Limb (tissue), 2 donors: Measurements from ENCODE around the gene NINJ2.
A peak's percentile ranks its signal among the peaks of the same experiment; 100 is the strongest.

Source experiments
- DNase-seq, 2 donors: peaks; one replicate each; pipeline ENCODE4 v3.0.0-alpha.2; 2016; ENCODE audit errors: extremely low spot score in 2 of 2

The NINJ2 gene

GRCh38 chr12:674272-674781, 11.1 kb upstream of the NINJ2 start:
- DNase-seq, result no peak

GRCh38 chr12:673849-674248, 10.6 kb upstream of the NINJ2 start:
- DNase-seq, result no peak

- no peak for DNase-seq
These were observed 6.3 kb upstream of the NINJ2 start for GRCh38 chr12:669576-669945.

- DNase-seq, result no peak
These were observed 4.8 kb upstream of the NINJ2 start for GRCh38 chr12:668090-668481.

- no peak for DNase-seq
These were observed 3.6 kb upstream of the NINJ2 start for GRCh38 chr12:666766-667308.

GRCh38 chr12:666066-666465, 2.8 kb upstream of the NINJ2 start:
- DNase-seq, result no peak

GRCh38 chr12:664779-665092, 1.5 kb upstream of the NINJ2 start:
- DNase-seq, result no peak

- no peak for DNase-seq
These were observed 982 bp upstream of the NINJ2 start for GRCh38 chr12:664075-664778.

- peak; percentile 47 to 52 for DNase-seq
These were observed 516 bp downstream of the NINJ2 start for GRCh38 chr12:662566-663292.

GRCh38 chr12:661720-662486, 1.3 kb downstream of the NINJ2 start:
- no peak for DNase-seq

GRCh38 chr12:659090-659683, 4.1 kb downstream of the NINJ2 start:
- DNase-seq, result no peak

- DNase-seq, result no peak
These were observed 12.3 kb downstream of the NINJ2 start for GRCh38 chr12:650983-651382.

GRCh38 chr12:647385-648085, 15.7 kb downstream of the NINJ2 start:
- DNase-seq, result no peak

GRCh38 chr12:646442-647384, 16.5 kb downstream of the NINJ2 start:
- no peak for DNase-seq

- DNase-seq, result no peak
These were observed 17.6 kb downstream of the NINJ2 start for GRCh38 chr12:645563-646071.

GRCh38 chr12:644818-645552, 18.3 kb downstream of the NINJ2 start:
- DNase-seq, result no peak

- no peak for DNase-seq
These were observed 19.0 kb downstream of the NINJ2 start for GRCh38 chr12:644303-644639.

GRCh38 chr12:643475-644302, 19.6 kb downstream of the NINJ2 start:
- DNase-seq, result no peak
